Middle frontal gyrus (tissue), 1 donor: ENCODE results near the gene TMEM81.

Experiments used
- DNase-seq: peaks from one replicate; pipeline ENCODE4 v3.0.0-alpha.2; 2015; ENCODE audit warnings: low spot score; ENCODE audit errors: extremely low spot score

The TMEM81 gene

DNA sequence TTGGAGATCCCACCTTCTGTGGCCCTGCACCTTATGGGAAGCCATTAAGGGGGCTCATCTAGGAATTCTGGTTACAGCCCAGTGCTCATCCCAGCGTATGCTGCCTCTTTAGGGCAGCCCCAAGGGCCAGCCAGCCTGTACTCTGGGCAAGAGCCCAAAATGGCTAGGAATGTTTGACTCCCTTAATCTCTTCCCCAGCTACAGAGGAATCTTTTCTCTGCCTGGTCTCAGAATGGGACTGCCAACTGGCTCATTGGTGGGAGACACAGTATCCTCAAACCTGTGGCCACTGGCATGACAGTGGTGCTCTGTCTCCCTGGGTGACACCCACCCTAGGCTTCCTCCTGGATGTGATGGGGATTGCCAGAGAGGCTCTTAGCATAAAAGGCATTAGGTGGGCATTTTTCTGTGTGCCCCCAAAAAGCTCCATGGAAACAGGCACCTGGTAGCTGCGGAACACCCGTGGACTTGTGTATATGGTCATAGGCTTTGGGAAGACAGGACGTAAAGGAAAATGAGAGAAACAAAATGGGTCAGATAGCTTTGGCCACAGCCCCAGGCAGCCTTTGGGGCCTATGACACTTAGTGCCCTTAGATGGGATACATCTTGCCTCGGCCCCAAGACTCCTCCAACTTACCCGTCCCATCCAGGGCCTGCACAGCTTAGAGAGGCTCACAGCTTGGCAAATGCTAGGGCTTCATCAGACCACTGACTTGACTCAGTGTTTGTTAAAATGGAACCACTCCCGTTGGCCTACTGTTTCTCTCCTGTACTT lies 6.9 kb downstream of the TMEM81 start:
- DNase-seq, result no peak

GRCh38 chr1:205076245-205076761 lies 8.0 kb downstream of the TMEM81 start:
- DNase-seq, result no peak

DNA sequence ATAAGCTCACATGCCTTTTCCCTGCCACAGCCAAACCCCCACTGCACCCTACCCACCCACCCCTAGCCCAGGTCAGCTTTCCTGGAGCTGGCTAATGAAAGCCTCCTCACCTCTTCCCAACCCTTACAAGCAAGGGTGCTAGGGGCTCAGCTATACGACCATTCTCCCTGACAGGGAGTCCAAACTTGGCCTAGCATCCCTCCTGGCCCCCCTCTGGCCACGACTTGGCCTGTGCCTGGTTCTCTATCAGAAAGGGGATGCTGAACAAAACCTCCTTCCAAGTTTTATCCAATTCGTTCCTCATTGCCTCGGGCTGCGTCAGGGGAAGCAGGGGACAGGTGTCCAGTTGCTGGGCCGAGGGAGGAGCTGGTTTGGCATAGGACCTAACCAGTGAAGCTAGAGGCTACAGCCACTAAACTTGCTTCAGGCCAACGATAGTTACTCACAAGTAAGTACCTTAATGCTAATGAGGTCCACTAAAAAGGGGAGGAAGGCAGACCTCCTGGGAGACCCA lies 8.6 kb downstream of the TMEM81 start:
- no peak for DNase-seq

DNA sequence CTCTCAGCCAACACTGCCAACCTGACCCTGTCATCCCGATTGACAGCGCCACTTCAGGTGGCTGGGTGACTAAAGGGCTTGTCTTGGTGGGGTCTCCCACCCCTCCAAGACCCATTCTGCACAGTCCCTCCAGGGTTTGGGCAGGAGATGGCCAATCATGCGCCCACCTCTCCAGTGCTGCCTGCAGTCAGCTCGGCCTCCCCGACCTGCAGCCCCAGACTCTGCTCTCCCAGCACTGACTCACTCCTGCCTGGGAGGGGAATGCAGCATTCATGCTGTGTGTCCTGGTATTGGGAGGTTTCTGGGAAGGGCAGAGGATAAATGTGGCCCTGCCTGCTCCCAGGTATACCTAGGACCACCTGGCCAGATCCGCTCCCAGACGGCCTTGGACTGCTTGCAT lies 9.7 kb downstream of the TMEM81 start:
- no peak for DNase-seq

DNA sequence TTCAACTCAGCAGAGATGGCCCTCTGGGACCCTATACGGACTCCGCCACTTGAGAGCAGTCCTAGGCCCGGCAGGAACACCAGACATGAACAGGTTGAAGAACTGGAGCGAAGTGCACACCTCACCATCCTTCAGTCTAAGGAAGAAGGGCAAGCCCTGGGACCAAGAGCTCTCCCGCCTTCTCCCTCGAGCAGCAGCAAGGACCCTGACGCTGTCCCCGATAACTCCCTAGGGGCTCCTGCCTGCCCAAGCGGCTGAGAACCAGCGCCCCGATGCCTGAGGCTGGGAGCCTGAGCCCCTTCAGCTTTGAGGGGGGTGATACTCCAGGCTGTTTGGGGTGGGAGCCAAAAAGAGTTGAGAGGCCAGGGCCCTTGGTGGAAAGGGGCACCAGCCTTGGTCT lies 10.2 kb downstream of the TMEM81 start:
- DNase-seq, result no peak

DNA sequence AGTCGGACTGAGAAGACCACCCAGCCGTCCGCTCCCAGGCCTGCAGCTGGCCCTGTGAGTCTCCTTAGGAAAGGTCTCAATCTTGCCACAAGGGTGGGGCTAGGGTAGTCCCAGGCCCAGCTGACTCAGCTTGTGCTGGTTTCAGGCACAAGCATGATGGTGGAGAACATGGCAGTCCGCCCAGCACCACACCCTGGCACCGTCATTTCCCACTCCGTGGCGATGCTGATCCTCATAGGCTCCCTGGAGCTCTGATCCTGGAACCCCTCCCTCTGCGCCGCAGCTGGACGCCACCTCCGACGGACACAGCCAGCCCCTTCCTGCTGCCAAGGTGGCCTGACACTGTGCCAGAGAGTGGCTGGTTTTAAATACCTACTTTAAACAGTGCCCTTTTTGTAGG lies 10.7 kb downstream of the TMEM81 start:
- no peak for DNase-seq

DNA sequence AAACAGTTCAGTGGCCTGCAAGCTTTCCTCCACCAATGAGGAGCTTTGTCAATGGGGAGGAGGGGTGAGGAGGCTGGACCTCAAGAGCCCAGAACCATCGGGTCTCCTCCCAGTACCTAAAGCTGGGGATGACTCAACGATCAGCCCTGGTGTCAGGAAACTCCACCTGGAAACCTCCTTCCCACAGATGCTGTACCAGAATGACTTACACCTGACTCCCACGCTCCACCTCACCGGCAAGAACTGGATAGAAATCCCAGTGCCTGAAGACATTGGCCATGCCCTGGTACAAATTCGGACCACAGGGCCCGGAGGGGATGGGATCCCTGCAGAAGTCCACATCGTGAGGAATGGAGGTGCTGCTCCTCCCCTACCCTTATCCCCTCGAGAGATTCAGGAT lies 11.4 kb downstream of the TMEM81 start:
- DNase-seq, result no peak

- no peak for DNase-seq
These were observed 12.0 kb downstream of the TMEM81 start for GRCh38 chr1:205072286-205072685.

GRCh38 chr1:205071801-205072200 lies 12.5 kb downstream of the TMEM81 start:
- no peak for DNase-seq

DNA sequence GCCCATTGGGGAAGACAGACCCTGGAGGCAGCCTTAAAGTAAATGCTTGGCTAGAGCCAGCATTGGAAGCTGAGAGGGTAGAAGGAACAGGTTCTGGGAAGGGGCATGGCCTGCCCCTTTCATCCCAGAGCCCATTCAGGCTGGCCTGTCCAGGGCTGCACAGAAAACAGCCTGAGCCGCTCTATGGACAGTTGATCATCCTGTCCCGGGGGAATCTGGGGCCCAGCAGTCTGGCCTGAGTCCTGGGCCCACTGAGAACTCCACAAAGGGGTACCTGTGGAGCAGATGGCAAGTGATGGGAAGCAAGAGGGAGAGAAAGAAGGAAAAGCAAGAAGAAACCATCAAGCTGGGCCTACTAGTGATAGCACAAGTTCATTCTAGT lies 13.2 kb downstream of the TMEM81 start:
- DNase-seq, result no peak

GRCh38 chr1:205069371-205070125 lies 14.7 kb downstream of the TMEM81 start:
- DNase-seq, result no peak

DNA sequence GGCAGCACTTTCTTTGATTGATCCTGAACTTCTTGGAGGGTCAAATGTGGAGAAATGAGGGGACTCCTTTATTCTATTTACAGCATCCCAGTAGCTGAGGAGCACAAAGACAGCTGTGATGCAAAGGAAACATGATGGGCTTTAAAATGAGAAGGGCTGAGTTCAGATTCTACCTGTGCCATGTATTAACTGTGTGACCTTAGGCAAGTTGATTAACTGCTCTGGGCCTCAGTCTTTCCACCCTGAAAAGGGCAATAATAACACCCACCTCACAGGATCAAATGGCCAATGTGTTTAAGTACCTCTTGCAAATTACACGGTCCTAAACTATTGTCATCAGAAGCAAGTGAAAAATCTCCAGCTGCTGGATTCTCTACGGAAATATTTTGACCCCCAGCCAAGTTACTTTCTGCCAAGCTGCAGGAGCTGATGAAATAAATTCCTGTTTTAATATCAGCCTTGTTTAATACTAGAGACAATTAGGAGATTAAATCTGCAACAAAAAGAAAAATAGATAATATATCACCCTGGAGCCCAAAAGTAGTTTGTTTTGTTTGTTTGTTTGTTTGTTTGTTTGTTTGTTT lies 15.7 kb downstream of the TMEM81 start:
- no peak for DNase-seq

DNA sequence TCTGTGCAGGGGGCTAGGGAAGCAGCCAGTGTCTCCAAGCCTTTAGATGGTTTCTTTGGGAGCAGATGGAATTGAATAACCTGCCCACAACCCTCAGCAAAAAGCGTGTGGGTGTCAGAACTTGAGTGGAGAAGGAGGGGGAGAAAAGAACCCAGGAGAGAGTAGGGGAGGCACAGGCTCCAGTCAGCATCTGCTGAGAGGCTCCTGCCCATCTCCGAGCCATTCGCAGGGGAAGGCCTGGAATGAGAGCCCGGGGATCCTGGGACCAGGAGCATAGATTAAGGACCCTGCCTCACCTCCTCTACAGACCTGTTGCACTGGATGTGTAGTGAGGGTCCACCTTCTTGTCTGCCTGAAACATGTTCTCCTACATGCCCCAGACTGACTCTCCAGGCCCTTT lies 16.3 kb downstream of the TMEM81 start:
- DNase-seq, result no peak

DNA sequence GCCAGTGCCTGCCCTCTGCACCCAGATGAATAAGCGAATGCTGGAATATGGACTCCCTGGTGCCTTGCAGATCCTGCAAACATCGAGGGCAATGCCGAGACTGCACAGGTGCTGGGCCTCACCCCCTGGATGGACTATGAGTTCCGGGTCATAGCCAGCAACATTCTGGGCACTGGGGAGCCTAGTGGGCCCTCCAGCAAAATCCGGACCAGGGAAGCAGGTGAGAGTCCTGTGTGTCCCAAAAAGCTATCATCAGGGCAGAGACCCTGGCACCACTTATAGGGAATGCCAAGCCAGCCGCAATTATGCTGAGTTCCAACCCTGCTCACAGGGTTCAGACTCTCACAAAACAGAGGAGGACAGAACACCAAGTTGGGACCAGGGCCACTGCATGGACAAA lies 17.2 kb downstream of the TMEM81 start:
- DNase-seq, result no peak

DNA sequence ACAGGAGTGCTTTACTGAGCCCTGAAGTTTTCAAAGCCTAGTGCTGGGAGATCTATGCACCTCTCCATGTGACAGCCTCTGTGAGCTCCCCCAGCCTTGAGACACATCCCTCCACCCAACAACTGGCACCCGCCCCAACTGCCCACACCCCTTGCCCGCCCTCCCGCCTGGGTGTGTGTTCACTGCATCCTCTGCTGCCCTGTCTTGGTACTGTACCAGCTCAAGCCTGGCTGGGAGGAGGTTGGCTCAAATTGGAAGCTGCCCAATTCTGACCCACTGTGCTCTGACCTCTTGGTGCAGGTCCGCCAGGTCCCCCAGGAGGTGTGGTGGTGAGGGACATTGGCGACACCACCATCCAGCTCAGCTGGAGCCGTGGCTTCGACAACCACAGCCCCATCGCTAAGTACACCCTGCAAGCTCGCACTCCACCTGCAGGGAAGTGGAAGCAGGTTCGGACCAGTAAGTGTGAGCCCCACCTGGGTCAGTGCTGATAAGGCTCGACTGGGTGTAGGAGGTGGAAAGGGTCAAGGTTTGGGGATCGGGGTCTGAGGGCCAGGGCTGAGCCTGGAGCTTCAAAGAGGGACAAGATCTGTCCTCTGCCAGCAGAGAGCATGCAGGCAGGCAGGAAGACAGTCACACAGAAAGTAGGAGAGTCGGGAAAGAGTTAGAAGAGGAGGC lies 18.0 kb downstream of the TMEM81 start:
- no peak for DNase-seq

DNA sequence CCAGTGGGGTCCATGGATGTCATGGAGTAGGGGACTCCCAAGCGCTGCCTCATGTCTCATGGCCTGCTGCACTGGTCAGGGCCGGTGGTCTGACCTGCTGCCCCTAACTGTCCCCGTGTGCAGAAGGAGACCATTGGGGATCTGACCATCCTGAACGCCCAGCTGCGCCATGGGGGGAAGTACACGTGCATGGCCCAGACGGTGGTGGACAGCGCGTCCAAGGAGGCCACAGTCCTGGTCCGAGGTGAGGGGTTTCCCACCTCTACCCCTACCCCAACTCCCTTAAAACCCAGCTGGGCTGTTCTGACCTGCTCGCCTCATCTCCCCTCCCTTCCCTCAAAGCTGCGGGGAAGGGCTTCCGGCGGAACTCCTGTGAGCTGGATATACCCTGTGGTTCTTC lies 18.6 kb downstream of the TMEM81 start:
- no peak for DNase-seq

GRCh38 chr1:205064741-205065316 lies 19.4 kb downstream of the TMEM81 start:
- no peak for DNase-seq

- DNase-seq, result no peak
These were observed 20.0 kb downstream of the TMEM81 start for GRCh38 chr1:205064301-205064700.

- no peak for DNase-seq
These were observed 21.4 kb downstream of the TMEM81 start for GRCh38 chr1:205062895-205063294.

- no peak for DNase-seq
These were observed 21.9 kb downstream of the TMEM81 start for GRCh38 chr1:205062319-205062718.

GRCh38 chr1:205061665-205062069 lies 22.6 kb downstream of the TMEM81 start:
- DNase-seq, result peak; percentile 90
